ENCODE measurements around the gene PRKAR1A.

PRKAR1A gene

DNA sequence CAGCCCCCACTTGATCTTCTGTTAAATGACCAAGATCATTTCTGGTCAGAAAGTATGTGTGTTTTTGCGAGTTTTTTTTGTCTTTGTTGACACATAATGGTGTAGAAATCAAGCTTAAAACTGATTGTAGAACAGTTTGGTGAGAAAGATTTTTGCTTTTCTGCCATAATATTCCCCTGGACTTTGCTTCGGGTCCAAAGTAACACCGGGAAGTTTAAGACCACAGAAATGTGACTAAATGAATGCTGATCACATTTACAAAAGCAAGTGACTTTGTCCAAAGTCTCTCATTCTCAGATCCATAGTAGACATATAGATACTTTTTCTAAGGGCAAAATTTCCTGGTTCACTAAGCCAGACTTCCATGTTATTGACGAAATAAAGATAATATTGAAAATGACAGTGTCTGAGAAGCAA lies 86.3 kb downstream of the PRKAR1A start:
- Histone ChIP-seq H3K36me3 (no peaks in the 10 kb centered on the region), H3K27me3 (peaks cover 99% of the 10 kb centered on the region), H3K9me3 (no peaks in the 10 kb centered on the region), H3K27ac (no peak overlapping the region), H3K4me1 (ENCODE audit: control insufficient read depth in 1 of 2, insufficient read depth in 1 of 2, low read depth in 1 of 2, low read length in 1 of 2) (peaks cover 35 to 36% of the 10 kb centered on the region in 2 experiments), H3K4me3 (ENCODE audit: low read depth in 1 of 2, low read length in 1 of 2) (no peak overlapping the region)
- TF ChIP-seq, protein P1, sequence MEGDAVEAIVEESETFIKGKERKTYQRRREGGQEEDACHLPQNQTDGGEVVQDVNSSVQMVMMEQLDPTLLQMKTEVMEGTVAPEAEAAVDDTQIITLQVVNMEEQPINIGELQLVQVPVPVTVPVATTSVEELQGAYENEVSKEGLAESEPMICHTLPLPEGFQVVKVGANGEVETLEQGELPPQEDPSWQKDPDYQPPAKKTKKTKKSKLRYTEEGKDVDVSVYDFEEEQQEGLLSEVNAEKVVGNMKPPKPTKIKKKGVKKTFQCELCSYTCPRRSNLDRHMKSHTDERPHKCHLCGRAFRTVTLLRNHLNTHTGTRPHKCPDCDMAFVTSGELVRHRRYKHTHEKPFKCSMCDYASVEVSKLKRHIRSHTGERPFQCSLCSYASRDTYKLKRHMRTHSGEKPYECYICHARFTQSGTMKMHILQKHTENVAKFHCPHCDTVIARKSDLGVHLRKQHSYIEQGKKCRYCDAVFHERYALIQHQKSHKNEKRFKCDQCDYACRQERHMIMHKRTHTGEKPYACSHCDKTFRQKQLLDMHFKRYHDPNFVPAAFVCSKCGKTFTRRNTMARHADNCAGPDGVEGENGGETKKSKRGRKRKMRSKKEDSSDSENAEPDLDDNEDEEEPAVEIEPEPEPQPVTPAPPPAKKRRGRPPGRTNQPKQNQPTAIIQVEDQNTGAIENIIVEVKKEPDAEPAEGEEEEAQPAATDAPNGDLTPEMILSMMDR (IDR thresholded peaks at IDR 0.05), result no peak

DNA sequence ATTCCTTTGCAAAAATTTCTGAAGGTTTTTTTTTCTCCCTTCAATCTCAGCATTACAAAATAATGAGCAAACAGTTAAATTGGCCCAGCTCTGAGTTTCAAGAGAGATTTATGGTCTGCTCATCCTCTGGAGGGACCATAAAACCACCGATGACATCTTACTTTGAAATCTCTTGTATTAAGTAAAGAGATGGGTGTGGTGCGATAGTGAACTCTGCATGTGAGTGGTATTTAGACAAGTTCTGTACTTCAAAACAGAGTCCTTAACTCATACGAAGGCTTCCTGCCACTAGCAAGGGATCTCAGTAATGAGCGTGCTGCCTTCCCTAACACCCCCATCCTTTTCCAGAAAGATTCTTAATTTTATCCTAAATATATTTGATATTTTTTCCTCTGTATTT lies 86.9 kb downstream of the PRKAR1A start:
- H3K27ac ChIP-seq, result no peak overlapping the region
- H3K36me3 ChIP-seq, result no peaks in the 10 kb centered on the region
- H3K4me3 ChIP-seq (ENCODE audit: low read depth in 1 of 2, low read length in 1 of 2), result no peak overlapping the region
- H3K27me3 ChIP-seq, result peaks cover 98% of the 10 kb centered on the region
- TF ChIP-seq, protein P1 (IDR thresholded peaks at IDR 0.05), result no peak
- H3K4me1 ChIP-seq (ENCODE audit: control insufficient read depth in 1 of 2, insufficient read depth in 1 of 2, low read depth in 1 of 2, low read length in 1 of 2), result peaks cover 35 to 36% of the 10 kb centered on the region in 2 experiments
- no peaks in the 10 kb centered on the region for H3K9me3 ChIP-seq

DNA sequence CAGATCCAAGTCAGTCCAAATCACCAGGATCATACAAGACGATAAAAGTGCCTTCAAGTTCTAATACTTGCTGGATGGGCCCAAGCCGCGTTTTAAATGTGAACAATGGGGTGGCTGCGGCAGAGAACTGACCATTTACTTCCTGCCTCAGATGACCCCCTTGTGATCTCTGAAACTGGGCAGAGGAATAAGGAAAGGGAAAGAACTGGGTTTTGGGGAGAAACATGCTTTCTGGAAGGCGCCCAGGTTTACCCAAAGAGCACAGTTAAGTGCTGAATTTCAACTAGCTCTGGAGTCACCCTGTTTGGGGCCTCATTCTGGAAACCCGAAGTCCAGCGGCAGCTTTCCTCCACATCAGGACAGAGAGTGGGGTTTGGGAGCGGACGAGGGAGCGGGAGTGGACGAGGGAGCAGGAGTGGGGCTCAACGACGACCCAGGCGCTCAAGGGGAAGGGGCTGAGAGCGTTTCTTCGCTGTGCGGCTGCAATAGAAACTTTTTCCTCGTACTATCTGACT lies 87.4 kb downstream of the PRKAR1A start:
- Histone ChIP-seq H3K4me1 (ENCODE audit: control insufficient read depth in 1 of 2, insufficient read depth in 1 of 2, low read depth in 1 of 2, low read length in 1 of 2) (peaks cover 35 to 36% of the 10 kb centered on the region in 2 experiments), H3K36me3 (no peaks in the 10 kb centered on the region), H3K9me3 (no peaks in the 10 kb centered on the region), H3K4me3 (ENCODE audit: low read depth in 1 of 2, low read length in 1 of 2) (peak overlapping the region in 1 of 2 experiments; percentile 41), H3K27ac (no peak overlapping the region), H3K27me3 (peaks cover 93% of the 10 kb centered on the region)
- TF ChIP-seq, protein P1 (IDR thresholded peaks at IDR 0.05), result no peak

DNA sequence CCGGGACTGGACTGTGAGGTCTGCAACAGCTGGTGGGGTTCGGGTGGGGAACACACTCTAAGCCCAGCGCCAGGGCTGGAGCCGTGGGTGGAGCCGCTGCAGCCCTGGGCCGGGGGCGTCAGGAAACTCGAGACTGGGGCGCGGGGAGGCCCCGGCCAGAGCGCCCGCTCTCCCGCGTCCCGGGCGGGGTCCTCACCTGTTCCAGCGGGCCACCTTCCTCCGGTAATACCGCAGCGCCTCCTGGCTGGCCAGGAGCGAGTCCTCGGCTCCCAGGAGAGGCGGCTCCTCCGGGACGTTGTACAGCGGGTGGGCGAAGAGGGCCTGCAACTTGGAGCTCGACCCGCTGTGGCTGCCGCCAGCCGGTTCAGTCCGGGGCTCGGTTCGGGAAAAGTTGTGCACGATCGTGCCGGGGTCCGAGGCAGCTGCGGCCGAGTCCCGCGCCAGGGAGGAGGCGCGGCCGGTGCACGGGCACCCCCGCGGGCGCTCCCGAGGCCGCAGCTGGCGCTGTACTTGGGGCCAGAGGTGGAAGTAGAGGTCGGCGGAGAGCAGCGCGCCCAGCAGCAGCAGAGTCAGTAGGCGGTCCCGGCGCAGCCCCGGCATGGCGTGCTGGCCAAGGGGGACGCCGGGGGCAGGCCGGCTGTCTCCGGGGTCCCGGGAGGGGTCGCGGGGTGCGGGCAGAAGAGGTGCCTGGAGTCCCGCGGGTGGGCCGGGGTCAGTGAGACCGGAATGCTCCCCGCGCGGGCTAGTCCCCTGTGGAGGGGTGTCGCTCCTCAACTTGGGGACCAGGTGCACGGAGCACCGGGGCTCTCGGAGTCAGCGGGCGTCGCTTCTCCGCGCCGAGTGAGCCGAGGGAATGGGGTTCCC lies 88.1 kb downstream of the PRKAR1A start:
- peaks cover 31 to 35% of the 10 kb centered on the region in 2 experiments for H3K4me1 ChIP-seq (ENCODE audit: control insufficient read depth in 1 of 2, insufficient read depth in 1 of 2, low read depth in 1 of 2, low read length in 1 of 2)
- no peaks in the 10 kb centered on the region for H3K36me3 ChIP-seq
- TF ChIP-seq, protein P1 (IDR thresholded peaks at IDR 0.05), result no peak
- peaks cover 92% of the 10 kb centered on the region for H3K27me3 ChIP-seq
- no peaks in the 10 kb centered on the region for H3K9me3 ChIP-seq
- no peak overlapping the region for H3K27ac ChIP-seq
- H3K4me3 ChIP-seq (ENCODE audit: low read depth in 1 of 2, low read length in 1 of 2), result peak overlapping the region in 1 of 2 experiments; percentile 41
